NCI-H128 (cell line): ENCODE measurements around the gene SAMD3.
"Not testable (repeated sequence)": the region's sequence is repeated elsewhere in the genome, so short reads cannot be mapped to it uniquely, and the experiment has no call there.

ENCODE experiments used
- DNase-seq: peaks from one replicate; lab custom pipeline; 2025; ENCODE audit not compliant: unreplicated experiment; lab: John Stamatoyannopoulos, UW

The SAMD3 gene

DNA sequence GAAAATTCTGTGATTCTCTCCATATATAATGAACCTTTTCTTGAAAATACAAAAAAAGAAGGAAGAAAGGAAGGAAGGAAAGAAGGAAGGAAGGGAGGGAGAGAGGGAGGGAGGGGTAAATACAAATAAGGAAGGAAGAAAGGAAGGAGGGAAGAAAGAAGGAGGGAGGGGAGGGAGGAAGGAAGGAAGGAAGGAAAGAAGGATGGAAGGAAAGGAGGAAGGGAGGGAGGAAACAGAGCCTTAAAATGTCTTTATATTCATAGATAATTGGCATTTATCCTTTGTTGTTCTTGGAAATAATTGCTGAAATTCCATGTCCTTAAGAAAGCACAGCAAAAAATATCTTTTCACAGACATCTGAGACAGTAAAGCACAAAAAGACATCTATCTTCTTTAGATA lies 40.3 kb downstream of the SAMD3 start:
- DNase-seq = no peak

DNA sequence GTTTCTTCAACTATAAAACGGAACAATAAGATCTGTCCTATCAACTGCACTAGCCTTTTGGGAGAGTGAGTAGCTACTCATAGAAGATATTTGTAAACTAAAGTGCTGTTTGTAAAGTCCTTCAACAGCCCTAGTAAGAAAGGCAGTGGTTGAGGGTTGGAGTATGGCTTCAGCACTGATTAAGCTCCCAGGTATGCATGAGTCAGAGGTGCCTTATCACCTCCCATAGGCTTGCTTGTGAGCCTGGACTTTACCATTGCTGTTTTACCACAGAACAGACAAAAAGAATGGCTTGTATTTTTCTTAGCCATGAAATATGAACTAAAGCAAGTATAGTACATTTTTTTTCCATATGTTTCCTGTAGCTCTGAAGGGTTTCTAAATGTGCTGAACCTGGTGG lies 44.1 kb downstream of the SAMD3 start:
- DNase-seq = no peak

DNA sequence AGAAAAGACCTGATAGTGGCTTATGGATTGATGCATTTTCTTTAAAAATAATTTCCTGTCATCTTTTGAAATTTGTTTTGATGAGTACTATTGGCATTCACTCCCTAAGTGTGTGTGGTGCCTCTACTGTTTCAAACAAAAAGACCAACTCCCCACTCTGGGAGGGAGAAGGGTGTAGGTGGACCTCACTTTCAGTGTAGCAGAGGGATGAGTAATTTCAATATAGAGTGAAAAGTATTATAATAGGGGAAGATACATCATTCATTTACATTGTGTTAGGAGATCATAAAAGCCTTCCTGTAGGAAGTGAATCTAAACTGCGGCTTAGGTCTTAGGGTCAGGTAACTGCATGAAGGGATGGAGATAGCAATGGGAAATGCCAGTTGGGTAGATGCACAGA lies 46.4 kb downstream of the SAMD3 start:
- DNase-seq = no peak

DNA sequence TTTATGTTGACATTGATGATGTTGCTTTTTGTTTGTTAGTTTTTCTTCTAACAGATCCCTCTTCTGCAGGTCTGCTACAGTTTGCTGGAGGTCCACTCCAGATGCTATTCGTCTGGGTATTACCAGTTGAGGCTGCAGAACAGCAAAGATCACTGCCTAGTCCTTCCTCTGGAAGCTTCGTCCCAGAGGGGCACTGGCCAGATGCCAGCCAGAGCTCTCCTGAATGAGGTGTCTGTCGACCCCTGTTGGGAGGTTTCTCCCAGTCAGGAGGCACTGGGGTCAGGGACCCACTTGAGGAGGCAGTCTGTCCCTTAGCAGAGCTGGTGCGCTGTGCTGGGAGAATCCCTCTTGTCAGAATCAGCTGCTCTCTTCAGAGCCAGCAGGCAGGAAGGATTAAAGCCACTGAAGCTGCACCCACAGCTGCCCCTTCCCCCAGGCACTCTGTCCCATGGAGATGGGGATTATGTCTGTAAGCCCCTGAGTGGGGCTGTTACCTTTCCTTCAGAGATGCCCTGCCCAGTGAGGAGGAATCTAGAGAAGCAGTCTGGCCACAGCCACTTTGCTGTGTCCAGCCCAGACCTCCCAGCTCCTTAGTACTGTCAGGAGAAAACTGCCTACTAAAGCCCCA lies 49.3 kb downstream of the SAMD3 start:
- DNase-seq = not testable (repeated sequence)

DNA sequence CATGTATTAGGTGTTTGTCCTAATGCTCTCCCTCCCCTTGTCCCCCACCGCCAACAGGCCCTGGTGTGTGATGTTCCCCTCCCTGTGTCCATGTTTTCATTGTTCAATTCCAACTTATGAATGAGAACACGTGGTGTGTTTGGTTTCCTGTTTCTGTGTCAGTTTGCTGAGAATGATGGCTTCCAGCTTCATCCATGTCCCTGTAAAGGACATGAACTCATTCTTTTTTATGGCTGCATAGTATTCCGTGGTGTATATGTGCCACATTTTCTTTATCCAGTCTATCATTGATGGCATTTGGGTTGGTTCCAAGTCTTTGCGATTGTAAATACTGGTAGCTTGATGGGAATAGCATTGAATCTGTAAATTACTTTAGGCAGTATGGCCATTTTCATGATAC lies 52.6 kb downstream of the SAMD3 start:
- not testable (repeated sequence) for DNase-seq

DNA sequence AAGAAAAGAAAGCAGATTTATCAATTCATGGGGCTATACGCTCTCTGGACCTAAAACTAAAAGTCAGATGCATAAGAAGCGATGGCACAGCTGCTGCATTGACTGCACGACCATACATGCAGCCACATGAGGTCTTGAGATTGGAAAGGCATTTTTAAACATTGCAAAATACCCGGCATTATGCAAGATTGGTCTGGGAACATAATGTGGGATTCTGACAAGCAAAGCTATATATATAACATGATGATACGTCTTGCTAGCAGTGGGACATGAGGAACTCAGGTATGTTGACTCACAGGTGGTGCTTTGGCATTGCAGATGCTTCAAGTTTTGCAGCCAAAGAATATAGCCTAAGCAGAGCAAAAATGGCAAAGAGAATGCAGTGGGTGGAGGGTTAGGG lies 55.1 kb downstream of the SAMD3 start:
- DNase-seq = no peak

DNA sequence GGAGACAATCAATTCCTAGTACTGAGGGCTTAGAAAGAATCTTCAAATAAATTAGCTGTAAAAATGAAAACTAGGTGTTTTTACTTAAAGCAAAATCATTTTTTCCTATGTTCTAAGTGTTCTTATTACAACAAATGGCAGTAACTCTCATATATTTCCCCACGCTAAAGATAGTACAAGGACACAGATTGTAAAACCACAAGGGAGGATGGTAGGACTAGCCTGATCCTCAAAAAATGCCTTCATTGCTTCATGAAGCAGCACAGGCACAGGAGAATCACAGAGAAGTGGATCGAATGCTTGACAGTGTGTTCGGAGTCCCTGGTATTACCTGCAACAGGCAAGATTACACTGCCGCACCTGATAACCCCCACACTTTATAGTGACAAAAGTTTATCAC lies 58.5 kb downstream of the SAMD3 start:
- DNase-seq = no peak

DNA sequence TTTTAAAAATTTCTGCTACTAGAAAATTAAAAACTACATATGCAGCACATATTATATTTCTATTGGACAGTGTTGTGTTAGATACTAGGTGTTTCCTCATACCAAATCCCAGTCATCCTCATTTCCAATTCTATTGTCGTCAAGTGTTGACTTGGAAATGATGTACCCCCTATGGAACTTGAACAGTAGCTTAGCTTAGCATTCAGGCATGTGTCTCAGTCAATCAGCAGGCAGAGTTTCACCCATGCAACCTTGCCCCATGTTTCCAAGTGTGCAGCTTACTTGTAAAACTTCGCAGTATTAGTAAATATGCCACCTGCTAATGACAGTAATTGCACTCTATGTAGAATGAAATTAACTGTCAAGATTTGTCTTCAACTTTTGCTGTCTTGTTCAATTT lies 59.5 kb downstream of the SAMD3 start:
- DNase-seq = no peak

DNA sequence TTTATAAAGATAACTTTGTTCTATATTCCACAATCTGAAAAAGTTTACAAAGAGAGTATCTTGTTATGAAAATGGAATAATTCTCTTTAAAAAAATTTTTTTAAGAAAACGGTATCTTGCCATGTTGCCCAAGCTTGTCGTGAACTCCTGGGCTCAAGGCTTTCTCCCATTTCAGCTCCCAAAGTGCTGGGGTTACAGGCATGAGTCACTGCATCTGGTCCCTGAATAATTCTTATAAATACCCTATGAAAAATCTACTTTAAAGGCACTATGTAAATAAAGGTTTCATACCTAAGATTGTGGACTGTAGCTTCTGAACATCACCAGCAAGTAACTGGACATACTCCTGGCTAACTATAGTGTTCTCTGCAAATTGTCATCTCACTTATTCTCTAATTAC lies 60.3 kb downstream of the SAMD3 start:
- DNase-seq = no peak

DNA sequence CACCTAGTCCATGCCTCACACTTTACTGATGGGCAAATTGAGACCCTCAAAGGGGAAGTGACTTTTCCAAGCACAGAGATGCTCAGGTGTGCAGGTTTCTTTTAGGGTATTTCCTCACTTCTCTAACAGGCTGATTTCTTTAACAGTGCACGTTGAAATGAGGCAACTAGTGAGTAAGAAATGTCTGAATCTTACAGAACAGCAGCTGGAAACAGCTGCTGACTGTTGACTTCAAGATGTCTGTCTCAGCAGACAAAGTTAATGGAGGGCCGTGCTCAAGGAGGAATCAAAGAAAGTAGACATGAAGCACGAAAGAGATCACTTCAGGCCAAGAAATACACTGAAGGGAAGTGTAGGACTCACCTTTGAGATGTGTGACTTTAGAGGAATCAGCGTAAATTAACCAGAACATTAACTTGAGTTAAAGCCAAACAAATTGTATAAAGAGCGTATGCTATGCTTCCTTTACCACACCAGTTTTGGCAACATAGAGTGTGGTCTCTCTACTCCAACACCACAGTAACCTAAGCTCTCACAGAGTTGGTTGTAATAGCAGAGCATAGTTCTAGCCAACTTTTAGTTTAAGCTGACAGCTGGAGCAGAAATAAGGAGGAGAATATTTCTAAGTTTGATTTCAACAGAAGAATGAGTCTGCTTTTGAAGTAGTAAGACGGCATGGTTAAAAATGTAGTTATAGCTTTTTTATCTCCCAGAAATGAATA lies 60.9 kb downstream of the SAMD3 start:
- DNase-seq = no peak

DNA sequence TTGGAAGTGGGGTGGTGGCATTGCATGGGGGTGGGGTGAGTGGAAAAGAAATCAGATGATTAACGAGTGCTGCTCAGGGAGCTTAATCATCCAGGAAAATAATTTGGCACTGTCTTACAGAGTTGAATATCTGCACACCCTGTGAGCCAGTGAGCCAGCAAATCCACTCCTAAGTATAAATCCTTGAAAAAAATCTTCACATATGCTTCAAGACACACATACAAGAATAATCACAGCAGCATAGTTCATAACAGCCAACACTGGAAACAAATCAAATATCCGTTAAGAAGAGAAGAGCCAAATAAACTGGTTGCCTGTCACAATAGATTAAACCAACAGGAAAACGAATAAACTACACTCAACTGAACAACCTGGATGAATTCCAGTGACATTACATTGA lies 62.8 kb downstream of the SAMD3 start:
- no peak for DNase-seq

DNA sequence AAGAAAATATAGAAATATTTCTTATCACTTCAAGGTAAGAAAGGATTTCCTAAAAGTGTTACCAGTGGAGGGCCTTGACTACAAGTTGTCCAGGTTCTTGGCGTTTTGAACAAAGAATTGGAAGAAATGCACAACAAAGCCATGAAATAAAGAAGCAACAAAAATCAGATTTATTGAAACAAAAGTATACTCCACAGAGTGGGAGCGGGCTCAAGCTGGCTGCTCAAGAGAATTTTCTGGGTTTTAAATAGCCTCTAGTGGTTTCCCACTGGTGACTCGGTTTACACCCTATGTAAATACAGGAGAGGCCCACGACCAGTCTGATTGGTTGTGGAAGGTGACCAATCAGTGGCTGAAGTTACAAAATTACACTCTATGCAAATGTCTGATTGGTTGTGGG lies 64.2 kb downstream of the SAMD3 start:
- no peak for DNase-seq

DNA sequence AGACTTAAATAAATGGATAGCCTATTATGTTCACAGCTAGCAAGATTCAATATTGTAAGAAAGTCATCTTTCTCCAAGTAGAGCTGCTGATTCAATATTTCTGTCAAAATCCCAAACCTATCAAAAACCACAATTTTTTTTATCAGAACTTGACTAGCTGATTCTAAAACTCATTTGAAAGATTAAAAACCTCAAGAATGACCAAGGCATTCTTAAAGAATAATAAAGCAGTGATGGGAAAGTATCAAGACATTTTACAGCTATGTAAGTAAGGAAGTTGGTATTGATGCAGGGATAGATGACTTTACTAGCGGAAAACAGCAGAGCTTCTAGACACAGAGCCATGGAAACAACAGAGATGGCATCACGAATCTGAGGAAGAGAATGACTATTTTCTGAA lies 64.7 kb downstream of the SAMD3 start:
- DNase-seq = no peak

DNA sequence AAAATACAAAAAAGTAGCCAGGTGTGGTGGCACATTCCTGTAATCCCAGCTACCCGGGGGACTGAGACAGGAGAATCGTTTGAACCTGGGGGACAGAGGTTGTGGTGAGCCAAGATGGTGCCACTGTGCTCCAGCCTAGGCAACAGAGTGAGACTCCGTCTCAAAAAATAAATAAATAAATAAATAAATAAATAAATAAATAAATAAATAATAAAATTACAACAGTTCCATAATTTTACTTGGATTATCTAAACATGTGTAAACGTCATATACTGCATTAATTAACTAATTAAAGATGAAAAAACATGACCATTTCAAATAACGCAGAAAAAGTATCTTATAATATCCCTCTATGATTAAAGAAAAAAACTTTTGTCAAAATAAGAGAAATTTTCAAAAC lies 65.8 kb downstream of the SAMD3 start:
- DNase-seq = no peak

DNA sequence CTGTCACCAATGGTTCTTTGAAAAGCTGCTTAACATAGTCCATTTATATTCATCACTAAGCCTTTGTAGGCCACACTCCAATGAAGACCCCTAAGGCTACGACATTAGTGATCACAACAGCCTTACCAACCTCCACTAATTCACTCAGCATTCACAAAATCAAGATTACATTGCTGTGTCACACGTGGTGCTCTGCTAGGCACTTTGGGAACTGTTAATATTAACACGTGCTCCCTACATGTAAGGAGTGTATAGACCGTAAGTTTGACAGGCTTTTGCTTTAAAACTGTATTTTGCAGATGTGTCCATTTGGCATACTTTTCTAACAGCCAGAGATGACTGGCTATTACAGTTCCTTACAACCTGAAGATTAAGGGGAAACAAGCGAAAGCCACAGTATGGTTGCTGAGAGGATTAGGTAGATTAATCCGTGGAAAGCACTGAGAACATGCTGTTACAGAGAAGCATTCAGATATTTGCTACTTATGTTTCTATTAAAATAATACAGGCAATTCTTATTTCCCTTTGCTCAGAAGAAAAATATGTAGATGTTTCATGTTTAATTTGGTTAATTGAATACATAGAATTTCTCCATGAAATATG lies 69.7 kb downstream of the SAMD3 start:
- DNase-seq = no peak

DNA sequence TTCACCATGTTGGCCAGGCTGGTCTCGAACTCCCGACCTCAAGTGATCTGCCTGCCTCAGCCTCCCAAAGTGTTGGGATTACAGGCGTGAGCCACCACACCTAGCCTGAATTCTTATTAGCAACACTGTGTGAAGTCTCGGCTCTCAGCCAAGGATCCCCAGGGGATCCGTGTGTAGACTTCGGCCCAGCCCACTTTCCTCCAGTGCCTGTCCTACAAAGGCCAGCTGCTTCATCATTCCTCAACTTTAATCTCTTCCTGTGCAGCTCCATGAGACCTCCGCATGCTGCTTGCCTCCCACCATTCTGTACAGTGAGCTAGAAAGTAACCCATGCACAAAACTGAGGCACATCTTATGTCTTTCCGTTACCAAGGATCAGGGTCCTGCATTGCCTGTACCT lies 71.8 kb downstream of the SAMD3 start:
- no peak for DNase-seq

DNA sequence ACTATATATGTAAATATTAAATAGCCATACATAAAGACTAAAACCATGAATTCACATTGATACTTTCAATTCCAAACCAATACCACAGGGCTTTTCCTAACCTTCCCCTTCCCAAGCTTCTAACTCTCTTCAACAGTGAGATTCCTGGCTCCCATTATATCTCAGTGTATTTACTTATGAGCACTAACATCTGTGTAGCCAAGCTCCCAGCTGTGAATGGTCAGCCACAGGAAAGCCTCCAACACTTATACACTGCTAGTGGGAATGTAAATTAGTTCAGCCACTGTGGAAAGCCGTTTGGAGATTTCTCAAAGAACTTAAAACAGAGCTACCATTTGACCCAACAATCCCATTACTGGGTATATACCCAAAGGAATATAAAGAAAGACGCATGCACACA lies 73.7 kb downstream of the SAMD3 start:
- DNase-seq = not testable (repeated sequence)

DNA sequence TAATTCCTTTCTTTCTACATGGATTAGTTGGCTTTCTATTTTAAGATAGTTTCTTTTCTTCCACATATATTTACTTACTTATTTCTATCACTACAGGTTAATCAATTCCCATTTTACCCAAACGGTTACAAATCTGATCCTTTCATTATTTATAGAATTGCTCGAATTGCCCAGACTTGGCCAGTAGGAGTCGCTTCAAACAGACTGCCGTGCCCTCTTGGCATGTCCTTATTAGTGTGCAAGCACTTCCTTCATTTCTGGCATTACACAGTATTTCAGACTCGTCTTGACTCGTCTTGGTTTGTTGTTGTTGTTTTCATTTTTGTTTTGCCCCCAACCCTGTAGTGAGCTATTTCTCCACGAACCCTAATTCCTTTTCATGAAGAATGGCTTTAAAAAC lies 74.6 kb downstream of the SAMD3 start:
- no peak for DNase-seq

DNA sequence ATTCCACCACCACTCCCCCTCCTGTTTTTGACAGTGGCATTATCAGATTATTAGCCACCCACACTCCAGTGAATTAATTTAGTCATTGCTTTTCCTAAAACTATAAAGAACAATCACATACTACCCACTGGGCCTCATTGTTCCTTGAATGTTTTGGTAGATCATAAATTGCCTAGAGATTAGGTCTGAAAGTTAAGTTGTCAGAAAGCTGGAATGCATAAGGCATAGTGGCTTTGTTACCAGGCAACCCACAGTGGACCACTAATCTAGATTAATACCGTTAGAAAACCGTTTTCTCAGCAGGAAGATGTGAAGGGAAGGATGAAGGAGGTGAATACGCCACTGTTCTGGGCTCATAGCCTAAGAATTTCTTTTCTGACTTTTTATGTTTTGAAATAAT lies 75.6 kb downstream of the SAMD3 start:
- DNase-seq = no peak

DNA sequence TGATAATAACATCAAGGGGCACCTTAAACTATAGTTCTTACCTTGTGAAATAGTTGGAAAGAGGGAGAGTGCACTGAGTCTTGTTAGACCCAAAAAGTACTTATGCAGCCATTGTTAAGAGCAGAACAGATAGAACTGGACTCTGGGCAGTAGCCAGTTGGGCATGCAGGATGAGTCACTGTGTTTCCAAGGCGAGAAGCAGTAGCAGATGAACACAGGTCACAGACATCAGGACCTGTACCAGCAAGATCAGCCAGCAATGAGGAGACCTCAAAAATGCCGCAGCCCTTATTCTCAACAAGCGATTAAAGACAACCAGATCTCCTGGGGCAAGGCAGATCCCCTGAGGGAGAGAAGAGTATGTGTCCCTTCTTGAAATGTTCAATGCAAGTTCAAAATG lies 79.0 kb downstream of the SAMD3 start:
- no peak for DNase-seq

DNA sequence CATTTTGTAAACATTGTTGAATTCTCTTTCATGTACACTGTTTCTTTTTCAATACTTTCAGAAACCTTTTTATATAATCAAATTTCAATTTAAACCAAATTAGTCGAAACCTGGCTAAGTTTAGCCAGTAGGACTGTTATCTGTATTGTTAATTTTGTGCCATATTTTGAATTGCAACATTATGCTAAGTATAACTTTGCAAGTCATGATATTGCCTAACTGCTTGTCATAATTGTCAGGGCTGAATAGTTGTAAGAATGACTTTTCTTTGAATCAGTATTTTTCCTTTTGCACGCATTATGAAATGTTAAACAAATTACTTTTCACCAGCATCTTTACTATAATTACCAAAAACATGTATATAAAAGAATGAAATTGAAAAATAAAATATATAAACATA lies 82.7 kb downstream of the SAMD3 start:
- DNase-seq = no peak

DNA sequence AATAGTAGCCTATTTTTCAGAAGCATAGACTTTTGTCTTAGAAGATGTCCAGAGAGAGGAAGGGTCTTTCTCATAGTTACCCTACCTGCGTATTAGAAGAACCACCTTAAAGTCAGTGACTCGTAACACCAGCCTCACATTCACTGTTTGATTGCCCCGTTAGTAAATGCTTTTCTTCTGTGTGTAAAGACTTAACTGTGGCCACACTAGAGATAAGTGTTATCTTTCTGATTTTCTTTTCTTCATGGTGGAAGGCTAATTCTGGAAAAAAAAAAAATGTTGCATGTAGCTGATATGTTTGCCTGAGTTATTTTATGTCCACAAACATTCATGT lies 83.9 kb downstream of the SAMD3 start:
- DNase-seq = no peak
